Measurements from ENCODE around the gene CCDC47. TPM values are rescaled to one million over a fixed set of nuclear protein-coding genes. Genes with fewer than 3 reads are reported as not detected.

Gene CCDC47
- total RNA-seq, 1 experiment from 2014 or later = 79.4 TPM

DNA sequence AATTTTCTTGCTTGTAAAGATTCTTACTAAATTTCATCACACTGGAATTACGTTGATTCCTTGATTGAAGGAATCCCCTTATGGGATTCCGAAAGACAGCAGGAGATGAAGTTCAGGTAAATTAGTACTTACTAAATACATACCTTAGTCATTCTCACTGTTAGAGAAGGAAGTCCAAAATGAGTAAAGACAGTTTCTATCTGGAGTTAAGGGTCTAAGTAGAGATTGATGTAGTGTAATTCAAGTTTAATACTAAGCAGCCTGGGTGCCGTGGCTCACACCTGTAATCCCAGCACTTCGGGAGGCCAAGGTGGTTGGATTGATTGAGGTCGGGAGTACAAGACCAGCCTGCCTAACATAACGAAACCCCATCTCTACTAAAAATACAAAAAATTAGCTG lies 10.1 kb upstream of the CCDC47 start:
- Histone ChIP-seq H3K18ac (ENCODE audit: insufficient read length, low read depth, low read length) (no peak overlapping the region), H3K9ac (ENCODE audit: extremely low read depth, insufficient read length, low read length) (no peak overlapping the region), H2AK5ac (ENCODE audit: insufficient read length, low read length) (no peak overlapping the region), H3K27ac (ENCODE audit: insufficient read length, low read depth, low read length) (no peak overlapping the region), H3K56ac (ENCODE audit: insufficient read length, low read depth, low read length) (no peak overlapping the region), H3K79me2 (ENCODE audit: insufficient read depth, low read length) (peaks cover 43% of the 10 kb centered on the region), H3K9me3 (ENCODE audit: control insufficient read depth, low read depth, low read length) (no peaks in the 10 kb centered on the region), H3K14ac (ENCODE audit: insufficient read depth, low read length) (no peak overlapping the region), H3K79me1 (ENCODE audit: insufficient read depth, low read depth, low read length, poor library complexity, severe bottlenecking) (peaks cover 6% of the 10 kb centered on the region), H3T11ph (ENCODE audit: low read length) (no peak overlapping the region), H2BK12ac (ENCODE audit: insufficient read length, low read depth, low read length) (no peak overlapping the region), H3K27me3 (ENCODE audit: insufficient read depth, low read length) (no peaks in the 10 kb centered on the region), H3K23ac (ENCODE audit: insufficient read length, low read depth, low read length) (no peak overlapping the region), H2BK20ac (ENCODE audit: low read depth, low read length, poor library complexity, severe bottlenecking) (no peak overlapping the region), H2AFZ (ENCODE audit: low read length) (no peak overlapping the region), H3K23me2 (ENCODE audit: insufficient read length, low read depth, low read length, poor library complexity, severe bottlenecking) (no peaks in the 10 kb centered on the region), H2BK120ac (ENCODE audit: low read depth, low read length, poor library complexity, severe bottlenecking) (no peak overlapping the region), H4K91ac (ENCODE audit: insufficient read length, low read depth, low read length) (no peak overlapping the region), H3K4me1 (ENCODE audit: insufficient read depth, low read length) (no peaks in the 10 kb centered on the region), H2BK5ac (ENCODE audit: insufficient read length, low read length) (no peak overlapping the region), H3K4me2 (ENCODE audit: insufficient read depth, insufficient read length, low read length) (no peak overlapping the region), H3K4ac (ENCODE audit: low read depth, low read length) (no peak overlapping the region), H4K8ac (replicated peaks; ENCODE audit: insufficient read length, low read depth, low read length) (no peak overlapping the region), H4K20me1 (ENCODE audit: control insufficient read depth, insufficient read depth, insufficient read length) (peaks cover 2% of the 10 kb centered on the region), H4K5ac (ENCODE audit: insufficient read length, low read depth, low read length) (no peak overlapping the region), H2BK15ac (ENCODE audit: low read depth, low read length) (no peak overlapping the region)
- Mint-ChIP-seq H3K27ac (peak overlapping the region in 2 of 3 experiments; percentile 17 to 22; a peak in 1 of 7 replicates), H3K9me3 (no peaks in the 10 kb centered on the region), H3K36me3 (ENCODE audit: insufficient read depth in 1 of 3, low read depth in 3 of 3) (peaks cover 20 to 59% (median 41%) of the 10 kb centered on the region in 3 experiments; a peak in 6 of 7 replicates), H3K27me3 (ENCODE audit: low read depth) (no peaks in the 10 kb centered on the region), H3K4me1 (0 out of 4 replicates have a peak, but pooled peaks cover 2 to 5% of the 10 kb centered on the region in 2 experiments), H3K4me3 (peak overlapping the region in 1 of 2 experiments; percentile 38; a peak in 1 of 5 replicates)
- DNase-seq = no peak
- TF ChIP-seq, protein P1, sequence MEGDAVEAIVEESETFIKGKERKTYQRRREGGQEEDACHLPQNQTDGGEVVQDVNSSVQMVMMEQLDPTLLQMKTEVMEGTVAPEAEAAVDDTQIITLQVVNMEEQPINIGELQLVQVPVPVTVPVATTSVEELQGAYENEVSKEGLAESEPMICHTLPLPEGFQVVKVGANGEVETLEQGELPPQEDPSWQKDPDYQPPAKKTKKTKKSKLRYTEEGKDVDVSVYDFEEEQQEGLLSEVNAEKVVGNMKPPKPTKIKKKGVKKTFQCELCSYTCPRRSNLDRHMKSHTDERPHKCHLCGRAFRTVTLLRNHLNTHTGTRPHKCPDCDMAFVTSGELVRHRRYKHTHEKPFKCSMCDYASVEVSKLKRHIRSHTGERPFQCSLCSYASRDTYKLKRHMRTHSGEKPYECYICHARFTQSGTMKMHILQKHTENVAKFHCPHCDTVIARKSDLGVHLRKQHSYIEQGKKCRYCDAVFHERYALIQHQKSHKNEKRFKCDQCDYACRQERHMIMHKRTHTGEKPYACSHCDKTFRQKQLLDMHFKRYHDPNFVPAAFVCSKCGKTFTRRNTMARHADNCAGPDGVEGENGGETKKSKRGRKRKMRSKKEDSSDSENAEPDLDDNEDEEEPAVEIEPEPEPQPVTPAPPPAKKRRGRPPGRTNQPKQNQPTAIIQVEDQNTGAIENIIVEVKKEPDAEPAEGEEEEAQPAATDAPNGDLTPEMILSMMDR (conservative IDR thresholded peaks at IDR 0.05) = no peak
- WGBS (ENCODE audit: extremely low coverage, insufficient read length, low lambda C conversion rate) = no CpG with 5 or more reads among the region's 6 CpGs
